Measurements from ENCODE around the gene DNAAF5.
A peak's percentile ranks its signal among the peaks of the same experiment; 100 is the strongest.

The DNAAF5 gene

DNA sequence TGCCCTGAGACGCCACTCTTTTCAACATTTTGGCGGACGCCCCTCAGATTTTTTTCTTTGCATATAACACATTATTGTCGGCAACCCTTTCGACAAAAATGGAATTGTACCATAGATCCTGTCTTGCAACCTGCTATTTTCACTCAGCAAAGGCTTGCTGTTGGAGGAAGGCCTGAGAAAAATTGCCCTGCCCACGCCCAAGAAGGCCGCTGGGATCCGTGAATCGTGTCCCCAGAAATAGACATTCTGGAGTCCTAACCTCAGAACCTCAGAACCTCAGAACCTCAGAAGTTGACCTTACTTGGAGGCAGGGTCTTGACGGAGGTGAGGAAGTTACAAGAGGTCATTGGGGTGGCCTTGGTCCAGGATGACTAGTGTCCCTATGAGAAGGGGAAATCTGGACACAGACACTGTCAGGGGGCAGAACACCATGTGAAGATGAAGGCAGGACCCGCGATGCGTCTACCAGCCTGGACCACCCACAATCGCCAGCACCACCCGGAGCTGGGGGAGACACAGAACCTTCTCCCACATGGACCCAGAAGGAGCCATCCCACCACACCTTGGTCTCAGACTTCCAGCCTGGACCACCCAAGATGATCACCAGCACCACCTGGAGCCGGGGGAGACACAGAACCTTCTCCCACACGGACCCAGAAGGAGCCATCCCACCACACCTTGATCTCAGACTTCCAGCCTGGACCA lies 19.1 kb upstream of the DNAAF5 start:
- Histone ChIP-seq H3K4me3 (ENCODE audit: extremely low read depth, insufficient read depth, low read length, poor library complexity, severe bottlenecking) (no peak overlapping the region), H3K27ac (ENCODE audit: low read depth, low read length, severe bottlenecking) (no peak overlapping the region), H3K9me3 (ENCODE audit: control insufficient read depth, low read length) (peaks cover 4% of the 10 kb centered on the region), H3K36me3 (ENCODE audit: control insufficient read depth, insufficient read depth, low read length) (peaks cover 4% of the 10 kb centered on the region), H3K4me1 (ENCODE audit: control insufficient read depth, insufficient read depth, low read length, poor library complexity, severe bottlenecking) (peaks cover 9% of the 10 kb centered on the region)
- 92 to 93% methylated on average over 14 to 15 of the region's 17 CpGs for WGBS, 2 experiments (ENCODE audit: insufficient coverage in 2 of 2)

DNA sequence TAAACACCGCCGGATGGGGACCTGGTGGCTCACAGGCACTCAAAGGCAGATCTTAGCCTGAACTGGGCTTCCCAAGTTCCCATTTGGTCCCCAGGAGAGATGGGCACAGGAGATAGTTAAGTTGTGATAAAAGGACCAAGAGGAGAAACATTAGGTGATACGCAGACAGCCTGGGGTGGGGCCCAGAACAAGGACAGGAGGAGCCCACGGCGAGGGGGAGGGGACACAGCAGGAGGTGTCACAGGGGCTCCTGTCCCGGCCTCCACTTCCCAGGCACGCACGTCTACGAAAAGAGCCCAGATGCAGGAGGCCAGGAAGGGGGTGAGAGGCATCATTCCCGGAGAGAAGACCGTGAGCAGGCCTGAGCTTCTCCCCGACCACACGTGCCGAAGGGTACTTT lies 16.3 kb upstream of the DNAAF5 start:
- H3K9me3 ChIP-seq (ENCODE audit: control insufficient read depth, low read length) = no peaks in the 10 kb centered on the region
- no peak overlapping the region for H3K4me3 ChIP-seq (ENCODE audit: extremely low read depth, insufficient read depth, low read length, poor library complexity, severe bottlenecking)
- peaks cover 4% of the 10 kb centered on the region for H3K36me3 ChIP-seq (ENCODE audit: control insufficient read depth, insufficient read depth, low read length)
- H3K27ac ChIP-seq (ENCODE audit: low read depth, low read length, severe bottlenecking) = no peak overlapping the region
- peaks cover 9% of the 10 kb centered on the region for H3K4me1 ChIP-seq (ENCODE audit: control insufficient read depth, insufficient read depth, low read length, poor library complexity, severe bottlenecking)
- WGBS, 2 experiments (ENCODE audit: insufficient coverage in 2 of 2) = 89 to 91% methylated on average over 13 to 14 of the region's 14 CpGs

DNA sequence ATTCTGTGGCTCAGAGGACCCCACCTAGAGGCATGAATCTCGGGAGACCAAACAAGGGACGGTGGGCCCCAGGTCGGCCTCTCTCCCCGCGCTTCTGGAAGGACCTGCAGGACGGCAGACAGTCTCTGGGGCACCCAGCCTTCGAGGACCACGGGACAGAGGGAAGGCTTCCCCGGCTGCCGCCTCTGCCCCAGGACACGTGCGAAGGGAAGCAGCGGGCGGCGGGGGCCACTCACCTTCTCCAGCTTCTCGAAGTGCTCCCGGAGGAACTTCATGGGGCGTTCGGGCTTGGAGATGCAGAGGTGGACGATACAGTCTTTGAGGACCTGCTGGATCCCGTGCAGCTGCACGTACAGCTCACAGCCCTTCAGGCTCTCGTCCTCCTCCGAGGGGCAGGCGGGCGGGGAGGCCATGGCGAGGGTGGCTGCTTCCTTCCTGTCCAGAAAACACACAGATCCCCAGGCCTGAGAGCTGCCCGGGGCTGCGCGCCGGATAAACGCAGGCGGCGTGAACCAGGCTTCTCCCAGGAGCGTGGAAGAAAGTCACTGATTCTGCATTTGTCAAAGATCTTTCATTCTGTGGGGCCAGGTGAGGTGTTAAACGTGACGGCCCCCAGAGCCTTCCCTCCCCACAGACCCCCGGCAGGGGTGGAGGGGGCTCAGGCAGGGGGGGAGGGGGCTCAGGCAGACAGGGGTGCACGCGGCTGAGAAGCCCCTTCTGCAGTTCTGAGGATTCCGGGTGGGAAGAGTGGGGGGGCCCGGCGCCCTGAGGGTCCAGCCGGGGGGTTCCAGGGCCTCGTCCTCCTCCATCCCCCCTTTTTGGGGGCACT lies 15.2 kb upstream of the DNAAF5 start:
- Histone ChIP-seq H3K4me1 (ENCODE audit: control insufficient read depth, insufficient read depth, low read length, poor library complexity, severe bottlenecking) (peaks cover 9% of the 10 kb centered on the region), H3K4me3 (ENCODE audit: extremely low read depth, insufficient read depth, low read length, poor library complexity, severe bottlenecking) (peak overlapping the region; percentile 28), H3K9me3 (ENCODE audit: control insufficient read depth, low read length) (no peaks in the 10 kb centered on the region), H3K27ac (ENCODE audit: low read depth, low read length, severe bottlenecking) (no peak overlapping the region), H3K36me3 (ENCODE audit: control insufficient read depth, insufficient read depth, low read length) (peaks cover 4% of the 10 kb centered on the region)
- 93% methylated on average over 36 to 40 of the region's 45 CpGs for WGBS, 2 experiments (ENCODE audit: insufficient coverage in 2 of 2)

DNA sequence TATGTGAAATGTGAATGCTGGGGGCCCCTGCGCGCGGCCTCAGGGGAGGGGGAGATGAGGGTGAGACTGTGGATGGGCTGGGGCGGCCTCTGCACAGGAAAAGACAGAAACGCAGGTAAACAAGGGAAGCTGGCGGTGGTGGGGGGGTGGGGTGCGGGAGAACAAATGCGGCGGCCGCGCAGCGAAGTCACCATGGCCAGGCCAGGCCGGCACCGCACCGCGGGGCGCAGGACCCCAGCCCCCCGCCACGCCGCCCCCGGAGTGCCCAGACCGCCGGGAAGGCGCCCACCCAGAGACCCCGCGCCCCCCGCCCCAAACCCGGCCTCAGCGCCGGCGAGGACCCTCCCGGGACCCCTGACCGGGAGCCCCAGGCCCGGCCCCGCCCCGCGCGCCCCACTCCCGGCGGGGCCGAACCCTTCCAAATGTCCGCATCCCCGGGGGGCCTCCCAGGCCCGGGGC lies 14.5 kb upstream of the DNAAF5 start:
- peaks cover 4% of the 10 kb centered on the region for H3K36me3 ChIP-seq (ENCODE audit: control insufficient read depth, insufficient read depth, low read length)
- peaks cover 6% of the 10 kb centered on the region for H3K4me1 ChIP-seq (ENCODE audit: control insufficient read depth, insufficient read depth, low read length, poor library complexity, severe bottlenecking)
- H3K9me3 ChIP-seq (ENCODE audit: control insufficient read depth, low read length) = no peaks in the 10 kb centered on the region
- WGBS, 2 experiments (ENCODE audit: insufficient coverage in 2 of 2) = 31 to 59% methylated on average over 16 to 26 of the region's 44 CpGs
- peak overlapping the region; percentile 28 for H3K4me3 ChIP-seq (ENCODE audit: extremely low read depth, insufficient read depth, low read length, poor library complexity, severe bottlenecking)
- H3K27ac ChIP-seq (ENCODE audit: low read depth, low read length, severe bottlenecking) = no peak overlapping the region

DNA sequence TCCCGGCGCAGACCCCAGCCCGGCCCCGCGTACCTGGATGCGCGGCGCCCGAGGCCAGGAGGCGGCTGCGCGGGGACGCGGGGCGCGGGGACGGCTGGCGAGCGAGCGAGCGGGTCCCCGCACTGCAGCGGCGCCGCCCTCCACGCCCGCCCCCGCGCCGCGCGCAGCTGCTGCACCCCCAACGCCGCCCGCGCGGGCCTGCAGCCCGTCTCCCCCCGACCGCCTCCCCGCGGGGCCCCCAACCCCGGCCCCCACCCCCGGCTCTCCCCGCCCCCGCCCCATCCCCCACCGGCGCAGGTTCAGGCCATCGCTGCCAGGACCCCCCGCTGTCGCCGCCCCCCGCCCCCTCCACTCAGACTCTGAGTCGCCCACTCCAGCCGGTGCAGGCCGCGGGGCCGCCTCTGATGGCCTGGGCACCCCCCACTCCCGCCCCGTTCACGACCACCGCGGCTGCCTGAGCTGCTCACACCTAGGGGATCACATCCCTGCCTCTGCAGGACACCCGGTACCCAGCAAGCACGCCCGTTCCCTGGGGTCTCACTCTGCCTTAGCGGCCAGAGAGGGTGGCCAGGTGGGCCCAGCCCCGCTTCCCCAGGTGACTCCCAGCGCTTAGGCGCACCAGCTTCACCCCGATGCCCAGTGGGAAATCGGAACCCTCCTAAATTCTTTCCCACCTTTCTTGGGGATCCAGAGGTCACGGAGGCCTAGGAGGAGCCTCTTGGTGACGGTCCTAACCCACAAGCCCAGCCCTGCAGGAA lies 13.9 kb upstream of the DNAAF5 start:
- Histone ChIP-seq H3K36me3 (ENCODE audit: control insufficient read depth, insufficient read depth, low read length) (peaks cover 4% of the 10 kb centered on the region), H3K4me3 (ENCODE audit: extremely low read depth, insufficient read depth, low read length, poor library complexity, severe bottlenecking) (peak overlapping the region; percentile 28), H3K9me3 (ENCODE audit: control insufficient read depth, low read length) (no peaks in the 10 kb centered on the region), H3K4me1 (ENCODE audit: control insufficient read depth, insufficient read depth, low read length, poor library complexity, severe bottlenecking) (peaks cover 4% of the 10 kb centered on the region), H3K27ac (ENCODE audit: low read depth, low read length, severe bottlenecking) (no peak overlapping the region)
- 24 to 30% methylated on average over 30 to 36 of the region's 74 CpGs for WGBS, 2 experiments (ENCODE audit: insufficient coverage in 2 of 2)

DNA sequence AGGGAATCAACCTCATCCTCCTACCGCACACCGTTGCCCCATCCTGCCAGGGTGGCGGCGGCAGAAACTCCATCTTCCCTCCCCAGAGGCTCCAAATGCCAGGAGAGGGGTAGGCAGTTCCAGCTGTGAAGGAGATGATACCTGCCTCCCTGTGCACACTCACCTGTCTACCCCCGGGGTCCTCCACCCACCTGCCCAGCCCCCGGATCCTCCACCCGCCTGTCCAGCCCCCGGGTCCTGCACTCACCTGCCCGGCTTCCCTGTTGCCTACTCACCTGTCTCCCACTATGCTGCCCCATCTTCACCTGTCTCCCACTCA lies 13.4 kb upstream of the DNAAF5 start:
- peaks cover 4% of the 10 kb centered on the region for H3K36me3 ChIP-seq (ENCODE audit: control insufficient read depth, insufficient read depth, low read length)

DNA sequence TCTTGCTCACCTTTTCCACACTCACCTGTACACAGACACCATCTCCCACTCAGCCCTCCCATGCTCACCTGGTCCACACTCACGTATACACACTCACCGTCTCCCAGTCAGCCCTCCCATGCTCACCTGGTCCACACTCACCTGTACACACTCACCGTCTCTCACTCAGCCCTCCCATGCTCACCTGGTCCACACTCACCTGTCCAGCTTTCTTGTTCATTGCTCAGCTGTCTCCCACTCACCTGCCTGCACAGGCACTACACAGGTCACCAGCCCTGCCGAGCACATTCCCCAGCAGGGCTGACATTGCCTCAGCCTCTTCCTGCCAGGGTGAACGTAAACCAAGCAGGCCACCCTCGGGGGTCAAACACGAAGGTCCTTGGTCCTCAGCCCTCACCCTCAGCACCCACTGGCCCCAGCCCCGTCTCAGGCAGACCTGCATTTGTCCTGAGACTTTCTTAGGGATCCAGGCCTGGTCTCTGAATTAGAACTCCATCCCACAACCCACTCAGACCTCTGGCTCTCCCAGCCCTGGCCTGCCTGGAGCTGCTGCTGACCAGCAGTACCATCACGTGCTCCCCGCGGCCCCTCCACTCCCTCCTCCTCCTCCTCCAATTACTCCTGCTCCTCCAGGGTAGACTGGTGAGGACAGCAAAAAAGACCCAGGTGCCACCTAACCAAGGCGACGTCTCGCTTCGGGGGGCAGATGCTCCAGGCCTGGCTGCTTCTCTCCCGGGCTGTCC lies 12.8 kb upstream of the DNAAF5 start:
- H3K36me3 ChIP-seq (ENCODE audit: control insufficient read depth, insufficient read depth, low read length) = peaks cover 4% of the 10 kb centered on the region
- H3K9me3 ChIP-seq (ENCODE audit: control insufficient read depth, low read length) = no peaks in the 10 kb centered on the region
- H3K27ac ChIP-seq (ENCODE audit: low read depth, low read length, severe bottlenecking) = no peak overlapping the region
- no peak overlapping the region for H3K4me3 ChIP-seq (ENCODE audit: extremely low read depth, insufficient read depth, low read length, poor library complexity, severe bottlenecking)
- peaks cover 4% of the 10 kb centered on the region for H3K4me1 ChIP-seq (ENCODE audit: control insufficient read depth, insufficient read depth, low read length, poor library complexity, severe bottlenecking)
- 91 to 94% methylated on average over 11 of the region's 16 CpGs for WGBS, 2 experiments (ENCODE audit: insufficient coverage in 2 of 2)

More for the DNA sequence above, 13.4 kb upstream of the DNAAF5 start:
- Histone ChIP-seq H3K27ac (ENCODE audit: low read depth, low read length, severe bottlenecking) (no peak overlapping the region), H3K4me3 (ENCODE audit: extremely low read depth, insufficient read depth, low read length, poor library complexity, severe bottlenecking) (no peak overlapping the region), H3K4me1 (ENCODE audit: control insufficient read depth, insufficient read depth, low read length, poor library complexity, severe bottlenecking) (peaks cover 4% of the 10 kb centered on the region), H3K9me3 (ENCODE audit: control insufficient read depth, low read length) (no peaks in the 10 kb centered on the region)
- WGBS, 2 experiments (ENCODE audit: insufficient coverage in 2 of 2) = 86 to 88% methylated on average over 6 to 9 of the region's 9 CpGs

DNA sequence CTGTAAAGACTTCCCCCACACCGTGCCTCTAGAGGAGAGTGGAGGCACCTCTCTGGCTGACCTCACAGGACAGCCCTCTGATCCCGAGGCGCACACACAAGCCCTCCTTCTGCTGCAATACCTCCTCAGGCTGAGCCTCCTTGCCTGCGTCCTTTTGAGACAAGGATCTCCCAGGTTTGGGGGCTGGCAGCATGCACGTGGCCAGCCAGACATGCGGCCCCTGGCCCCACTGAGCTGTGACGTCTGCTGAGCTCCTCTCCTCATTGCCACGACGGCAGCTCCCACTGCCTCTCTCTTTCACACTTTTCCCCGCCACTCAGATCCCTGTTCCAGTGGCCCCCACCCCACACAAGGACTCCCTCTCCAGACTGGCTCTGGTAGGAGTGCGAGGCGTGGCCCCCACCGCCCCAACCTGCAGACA lies 12.2 kb upstream of the DNAAF5 start:
- Histone ChIP-seq H3K9me3 (ENCODE audit: control insufficient read depth, low read length) (no peaks in the 10 kb centered on the region), H3K27ac (ENCODE audit: low read depth, low read length, severe bottlenecking) (no peak overlapping the region), H3K4me1 (ENCODE audit: control insufficient read depth, insufficient read depth, low read length, poor library complexity, severe bottlenecking) (peaks cover 4% of the 10 kb centered on the region), H3K36me3 (ENCODE audit: control insufficient read depth, insufficient read depth, low read length) (peaks cover 4% of the 10 kb centered on the region), H3K4me3 (ENCODE audit: extremely low read depth, insufficient read depth, low read length, poor library complexity, severe bottlenecking) (no peak overlapping the region)
- 86 to 97% methylated on average over 7 to 10 of the region's 13 CpGs for WGBS, 2 experiments (ENCODE audit: insufficient coverage in 2 of 2)

DNA sequence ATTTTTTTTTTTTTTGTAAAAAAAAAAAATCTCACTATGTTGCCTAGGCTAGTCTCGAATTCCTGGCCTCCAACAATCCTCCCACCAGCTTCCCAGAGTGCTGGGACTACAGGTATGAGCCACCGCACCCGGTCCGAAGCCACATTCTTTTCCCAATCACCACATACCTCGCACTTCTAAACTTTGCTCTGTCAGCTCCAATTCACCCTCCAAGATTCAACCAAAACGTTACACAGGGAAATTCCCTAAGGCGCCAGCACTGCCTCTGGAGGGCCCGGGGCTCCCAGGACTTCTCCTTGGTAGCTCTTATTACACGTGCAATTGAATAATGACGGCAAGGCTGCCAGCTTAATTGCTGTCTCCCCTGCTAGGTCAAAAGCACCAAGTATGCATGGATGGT lies 10.3 kb upstream of the DNAAF5 start:
- peaks cover under 1% of the 10 kb centered on the region for H3K36me3 ChIP-seq (ENCODE audit: control insufficient read depth, insufficient read depth, low read length)
- H3K4me1 ChIP-seq (ENCODE audit: control insufficient read depth, insufficient read depth, low read length, poor library complexity, severe bottlenecking) = peaks cover 4% of the 10 kb centered on the region
- H3K9me3 ChIP-seq (ENCODE audit: control insufficient read depth, low read length) = no peaks in the 10 kb centered on the region
- no peak overlapping the region for H3K27ac ChIP-seq (ENCODE audit: low read depth, low read length, severe bottlenecking)
- H3K4me3 ChIP-seq (ENCODE audit: extremely low read depth, insufficient read depth, low read length, poor library complexity, severe bottlenecking) = no peak overlapping the region
- WGBS, 2 experiments (ENCODE audit: insufficient coverage in 2 of 2) = 90% methylated on average over 9 to 10 of the region's 10 CpGs

DNA sequence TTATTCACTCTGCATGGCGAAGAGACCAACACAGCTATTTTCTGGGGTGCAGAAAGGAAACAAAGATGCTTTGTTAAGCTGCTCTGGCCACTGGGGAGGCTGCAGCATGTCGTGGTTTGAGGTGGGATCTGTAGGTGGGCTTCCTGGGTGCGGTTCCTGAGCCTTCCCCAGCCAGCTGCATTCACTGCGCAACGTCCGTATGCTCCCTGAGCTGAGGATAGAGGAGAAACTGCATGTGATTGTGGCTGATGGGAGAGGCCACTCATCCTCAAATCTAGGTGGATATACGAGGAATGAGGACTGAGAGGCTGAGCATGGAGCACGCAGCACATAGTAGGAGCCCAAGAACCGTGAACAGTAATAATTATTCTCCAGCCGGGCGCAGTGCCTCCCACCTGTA lies 9.9 kb upstream of the DNAAF5 start:
- no peak overlapping the region for H3K4me3 ChIP-seq (ENCODE audit: extremely low read depth, insufficient read depth, low read length, poor library complexity, severe bottlenecking)
- 93 to 94% methylated on average over 7 to 11 of the region's 11 CpGs for WGBS, 2 experiments (ENCODE audit: insufficient coverage in 2 of 2)
- H3K27ac ChIP-seq (ENCODE audit: low read depth, low read length, severe bottlenecking) = no peak overlapping the region
- H3K36me3 ChIP-seq (ENCODE audit: control insufficient read depth, insufficient read depth, low read length) = no peaks in the 10 kb centered on the region
- no peaks in the 10 kb centered on the region for H3K4me1 ChIP-seq (ENCODE audit: control insufficient read depth, insufficient read depth, low read length, poor library complexity, severe bottlenecking)
- H3K9me3 ChIP-seq (ENCODE audit: control insufficient read depth, low read length) = no peaks in the 10 kb centered on the region

All from mesodermal cell (in vitro differentiated cells).